RPMI8226 (cell line): ENCODE measurements around the gene MAP3K6.
A peak's percentile ranks its signal among the peaks of the same experiment; 100 is the strongest.
"Not testable (repeated sequence)": the region's sequence is repeated elsewhere in the genome, so short reads cannot be mapped to it uniquely, and the experiment has no call there.

Source experiments
- DNase-seq: peaks from one replicate; pipeline ENCODE4 v3.0.0-alpha.2; 2015

MAP3K6 gene

GRCh38 chr1:27395441-27396195, 28.9 kb upstream of the MAP3K6 start:
- DNase-seq, result peak; percentile 87

GRCh38 chr1:27394925-27395324, 28.2 kb upstream of the MAP3K6 start:
- DNase-seq, result no peak

GRCh38 chr1:27394282-27394658, 27.5 kb upstream of the MAP3K6 start:
- no peak for DNase-seq

GRCh38 chr1:27393641-27394281, 27.0 kb upstream of the MAP3K6 start:
- no peak for DNase-seq

GRCh38 chr1:27392778-27393635, 26.2 kb upstream of the MAP3K6 start:
- peak; percentile 39 for DNase-seq

- peak; percentile 98 for DNase-seq
Observed at GRCh38 chr1:27392096-27392777, 25.5 kb upstream of the MAP3K6 start, which contains the start of gene GPR3. TSS of gene GPR3 (plus strand) at chr1:27392622. CDS start at chr1:27393799, 1,177 bp downstream.

- DNase-seq, result peak; percentile 67
Observed at GRCh38 chr1:27391511-27392095, 24.8 kb upstream of the MAP3K6 start.

GRCh38 chr1:27388337-27389005, 21.7 kb upstream of the MAP3K6 start:
- DNase-seq, result peak; percentile 82

- DNase-seq, result not testable (repeated sequence)
Observed at GRCh38 chr1:27384797-27385196, 18.0 kb upstream of the MAP3K6 start.

GRCh38 chr1:27383661-27384060, 16.9 kb upstream of the MAP3K6 start:
- no peak for DNase-seq

- DNase-seq, result no peak
Observed at GRCh38 chr1:27383039-27383605, 16.4 kb upstream of the MAP3K6 start, which contains the start of gene CD164L2. TSS of gene CD164L2 (minus strand) at chr1:27383333. CDS start at chr1:27383239, 94 bp downstream.

GRCh38 chr1:27381969-27382762, 15.4 kb upstream of the MAP3K6 start:
- no peak for DNase-seq

GRCh38 chr1:27380766-27381733, 14.3 kb upstream of the MAP3K6 start:
- no peak for DNase-seq

GRCh38 chr1:27380224-27380623, 13.5 kb upstream of the MAP3K6 start:
- no peak for DNase-seq

- DNase-seq, result no peak
Observed at GRCh38 chr1:27379564-27380122, 12.9 kb upstream of the MAP3K6 start.

- DNase-seq, result no peak
Observed at GRCh38 chr1:27377760-27378495, 11.2 kb upstream of the MAP3K6 start.

GRCh38 chr1:27374362-27375086, 7.8 kb upstream of the MAP3K6 start, which contains the start of gene FCN3:
TSS of gene FCN3 (minus strand) at chr1:27374824. CDS start at chr1:27374818, 6 bp downstream.
- no peak for DNase-seq
